H1 (cell line): ENCODE measurements around the gene MCCC1. TPM values are rescaled to one million over a fixed set of nuclear protein-coding genes. Genes with fewer than 3 reads are reported as not detected.

Experiments
- CTCF ChIA-PET: fragments of 300-600 bp; sonication (Branson Sonifier 250); formaldehyde crosslinking; loops from one replicate; lab custom pipeline; 2021; ENCODE audit not compliant: partially characterized antibody; lab: Charles Lee
- POLR2A ChIA-PET: fragments of 300-600 bp; sonication (Branson Sonifier 250); formaldehyde crosslinking; loops from one replicate; lab custom pipeline; 2021; ENCODE audit warnings: inconsistent platforms; ENCODE audit not compliant: partially characterized antibody; lab: Charles Lee
- DNase-seq, 2 experiments: peaks; one replicate each; pipeline versions ENCODE4 v3.0.0 to v3.0.0-alpha.2; 2010 to 2022; ENCODE audit warnings: low spot score in 2 of 2, low read depth in 1 of 2, mixed read lengths in 1 of 2
- FAIRE-seq: peaks from 2 replicates; lab custom pipeline; 2011; peaks lifted over from hg19 to GRCh38; lab: Jason Lieb, UNC
- H2AFZ ChIP-seq: 2 replicates; pipeline ENCODE4 v1.8.1; 2012; ENCODE audit warnings: low read length, inconsistent platforms
- H2AK5ac ChIP-seq: 2 replicates; pipeline ENCODE4 v1.6.1; 2013; ENCODE audit warnings: low read depth, low read length
- H2BK120ac ChIP-seq: replicated peaks from 2 replicates; pipeline ENCODE3; 2013; ENCODE audit warnings: low read depth, low read length, inconsistent platforms
- H2BK12ac ChIP-seq: 2 replicates; pipeline ENCODE4 v1.6.1; 2013; ENCODE audit warnings: low read depth, low read length
- H2BK15ac ChIP-seq: 2 replicates; pipeline ENCODE4 v1.6.1; 2013; ENCODE audit warnings: low read length
- H2BK20ac ChIP-seq: 2 replicates; pipeline ENCODE4 v1.6.1; 2013; ENCODE audit warnings: low read length
- H2BK5ac ChIP-seq: 2 replicates; pipeline ENCODE4 v1.6.1; 2013; ENCODE audit warnings: low read depth, low read length
- H3K14ac ChIP-seq: 2 replicates; pipeline ENCODE4 v1.6.1; 2013; ENCODE audit warnings: inconsistent platforms; ENCODE audit not compliant: insufficient read length
- H3K18ac ChIP-seq: 2 replicates; pipeline ENCODE4 v1.6.1; 2013; ENCODE audit warnings: low read length; ENCODE audit errors: extremely low read depth
- H3K23ac ChIP-seq: 2 replicates; pipeline ENCODE4 v1.6.1; 2013; ENCODE audit warnings: inconsistent platforms; ENCODE audit not compliant: insufficient read length
- H3K23me2 ChIP-seq: 2 replicates; pipeline ENCODE4 v1.6.1; 2013; ENCODE audit warnings: low read depth, low read length
- H3K27ac ChIP-seq: 2 replicates; pipeline ENCODE4 v1.6.1; 2011; ENCODE audit warnings: low read depth, low read length, inconsistent platforms
- H3K27me3 ChIP-seq, 4 experiments: replicated peaks in 1 of 4; 1 replicate in 1 of 4; 2 replicates in 3 of 4; pipeline versions ENCODE4 v1.6.1 to v1.8.1; 2011 to 2013; ENCODE audit warnings: low read length in 3 of 4, mild to moderate bottlenecking in 3 of 4, inconsistent platforms in 2 of 4, mixed read lengths in 2 of 4, moderate library complexity in 1 of 4; ENCODE audit not compliant: control insufficient read depth in 3 of 4, insufficient read depth in 3 of 4; ENCODE audit errors: extremely low read depth in 1 of 4
- H3K36me3 ChIP-seq, 4 experiments: 2 replicates each; pipeline versions ENCODE4 v1.6.1 to v1.8.1; 2011 to 2013; ENCODE audit warnings: mild to moderate bottlenecking in 4 of 4, low read length in 3 of 4, moderate library complexity in 2 of 4, control low read depth in 1 of 4, inconsistent platforms in 1 of 4; ENCODE audit not compliant: insufficient read depth in 4 of 4, control insufficient read depth in 2 of 4
- H3K4ac ChIP-seq: replicated peaks from 2 replicates; pipeline ENCODE3; 2013; ENCODE audit warnings: low read length, low read depth, mixed read lengths, inconsistent platforms; ENCODE audit not compliant: insufficient read length
- H3K4me1 ChIP-seq, 4 experiments: replicated peaks in 1 of 4; 1 replicate in 1 of 4; 2 replicates in 3 of 4; pipeline versions ENCODE4 v1.6.1 to v1.8.1; 2011 to 2013; ENCODE audit warnings: low read length in 3 of 4, inconsistent platforms in 2 of 4, mixed read lengths in 1 of 4; ENCODE audit not compliant: insufficient read depth in 4 of 4, control insufficient read depth in 3 of 4
- H3K4me2 ChIP-seq, 2 experiments: 2 replicates each; pipeline versions ENCODE4 v1.6.1 to v1.8.1; 2011 to 2013; ENCODE audit warnings: low read depth in 2 of 2, low read length in 2 of 2, control low read depth in 1 of 2, inconsistent platforms in 1 of 2, mild to moderate bottlenecking in 1 of 2; ENCODE audit not compliant: insufficient read depth in 1 of 2
- H3K4me3 ChIP-seq, 4 experiments: fragments of 200-600, 300-600 bp in 1 of 4; sonication (generic), shearing (Covaris generic), sonication (Bioruptor Twin) in 1 of 4; 2 replicates each; pipeline versions ENCODE4 v1.5.1 to v1.8.1; 2011 to 2016; ENCODE audit warnings: low read length in 4 of 4, low read depth in 3 of 4, control low read depth in 2 of 4, inconsistent platforms in 2 of 4, mild to moderate bottlenecking in 2 of 4, mixed read lengths in 1 of 4, moderate library complexity in 1 of 4; ENCODE audit not compliant: insufficient read depth in 2 of 4; ENCODE audit errors: extremely low read depth in 1 of 4
- H3K56ac ChIP-seq: replicated peaks from 2 replicates; pipeline ENCODE3; 2013; ENCODE audit warnings: low read depth, mild to moderate bottlenecking, mixed read lengths, low read length, inconsistent platforms; ENCODE audit not compliant: insufficient read length
- H3K79me1 ChIP-seq: 2 replicates; pipeline ENCODE4 v1.6.1; 2013; ENCODE audit warnings: low read depth, low read length, control low read depth
- H3K79me2 ChIP-seq, 2 experiments: 2 replicates each; pipeline versions ENCODE4 v1.6.1 to v1.8.1; 2012 to 2013; ENCODE audit warnings: low read length in 2 of 2, mild to moderate bottlenecking in 2 of 2, inconsistent platforms in 1 of 2; ENCODE audit not compliant: insufficient read depth in 2 of 2, control insufficient read depth in 1 of 2
- H3K9ac ChIP-seq, 4 experiments: replicated peaks in 1 of 4; 1 replicate in 1 of 4; 2 replicates in 3 of 4; pipeline versions ENCODE4 v1.6.1 to v1.8.1; 2011 to 2013; ENCODE audit warnings: low read depth in 3 of 4, low read length in 3 of 4, control low read depth in 2 of 4, mild to moderate bottlenecking in 2 of 4, moderate library complexity in 2 of 4, inconsistent platforms in 1 of 4; ENCODE audit errors: extremely low read depth in 1 of 4
- H3K9me3 ChIP-seq, 2 experiments: 2 replicates each; pipeline versions ENCODE4 v1.6.1 to v1.8.1; 2012 to 2013; ENCODE audit warnings: mild to moderate bottlenecking in 2 of 2, moderate library complexity in 2 of 2, control low read depth in 1 of 2, inconsistent platforms in 1 of 2, low read depth in 1 of 2, low read length in 1 of 2, mixed read lengths in 1 of 2; ENCODE audit not compliant: insufficient read depth in 2 of 2
- H4K20me1 ChIP-seq, 2 experiments: replicated peaks in 1 of 2; 2 replicates each; pipeline versions ENCODE3 to v1.8.1; 2011 to 2013; ENCODE audit warnings: inconsistent platforms in 2 of 2, low read length in 2 of 2, mild to moderate bottlenecking in 1 of 2; ENCODE audit not compliant: insufficient read depth in 2 of 2, control insufficient read depth in 1 of 2
- H4K5ac ChIP-seq: 2 replicates; pipeline ENCODE4 v1.6.1; 2013; ENCODE audit warnings: low read length, low read depth, mixed read lengths, inconsistent platforms; ENCODE audit not compliant: insufficient read length
- H4K8ac ChIP-seq: 2 replicates; pipeline ENCODE4 v1.8.0; 2013; ENCODE audit warnings: mild to moderate bottlenecking, moderate library complexity, low read length, inconsistent platforms; ENCODE audit not compliant: insufficient read depth; ENCODE audit errors: extremely low read depth
- H4K91ac ChIP-seq: replicated peaks from 2 replicates; pipeline ENCODE3; 2013; ENCODE audit warnings: low read length, mixed read lengths, inconsistent platforms; ENCODE audit not compliant: insufficient read length
- BACH1 ChIP-seq: IDR thresholded peaks from 2 replicates; pipeline ENCODE4 v1.6.1; 2012; ENCODE audit warnings: low read length, improper control_type of control experiment
- CBX5 ChIP-seq: fragments of 300-800, 300-1000 bp; sonication (generic); IDR thresholded peaks from 2 replicates; pipeline ENCODE4 v1.7.1; 2016; ENCODE audit warnings: antibody characterized with exemption, low read length, low read depth
- EGR1 ChIP-seq: IDR thresholded peaks from 2 replicates; pipeline ENCODE4 v1.6.1; 2011; ENCODE audit warnings: low read depth, low read length, borderline replicate concordance
- NANOG ChIP-seq: IDR thresholded peaks from 2 replicates; pipeline ENCODE4 v1.6.1; 2011; ENCODE audit warnings: low read length, low read depth, mild to moderate bottlenecking, inconsistent platforms; ENCODE audit not compliant: insufficient read depth, poor library complexity, severe bottlenecking
- PHF8 ChIP-seq: fragments of 200-600 bp; sonication (generic); conservative IDR thresholded peaks from 2 replicates; pipeline ENCODE4 v1.7.1; 2012; ENCODE audit warnings: low read depth, mild to moderate bottlenecking, inconsistent platforms, low read length, moderate library complexity
- POU5F1 ChIP-seq: IDR thresholded peaks from 2 replicates; pipeline ENCODE4 v1.6.1; 2011; ENCODE audit warnings: low read depth, mild to moderate bottlenecking, low read length, moderate library complexity
- SP4 ChIP-seq: IDR thresholded peaks from 2 replicates; pipeline ENCODE4 v1.6.1; 2012; ENCODE audit warnings: low read length, inconsistent platforms
- SRF ChIP-seq: IDR thresholded peaks from 2 replicates; pipeline ENCODE4 v1.6.1; 2011; ENCODE audit warnings: mild to moderate bottlenecking, low read depth, low read length, moderate library complexity
- SUZ12 ChIP-seq: fragments of 200-600 bp; sonication (generic); IDR thresholded peaks from 2 replicates; pipeline ENCODE4 v1.6.1; 2012; ENCODE audit warnings: mild to moderate bottlenecking, inconsistent platforms, low read length, moderate library complexity, mixed read lengths
- WGBS, 2 experiments: shearing (Covaris generic) in 1 of 2; methylation state at CpG; one replicate each; pipeline versions ENCODE4 v1.1.6 to v1.1.7; 2013 to 2015; ENCODE audit warnings: low lambda C conversion rate in 2 of 2, mixed read lengths in 2 of 2, inconsistent platforms in 1 of 2, low coverage in 1 of 2, missing lambda C conversion rate in 1 of 2; ENCODE audit not compliant: insufficient replicate concordance in 2 of 2, insufficient coverage in 1 of 2, insufficient read length in 1 of 2; ENCODE audit errors: extremely low coverage in 1 of 2, missing lambda C conversion rate in 1 of 2; 5-methylcytosine and 5-hydroxymethylcytosine counted together
- polyA plus RNA-seq, 7 experiments: library from polyadenylated mRNA; depleted of rRNA in 3 of 7; stranded (reverse) in 5 of 7; unstranded in 2 of 7; fragments of >200 nt in 5 of 7; fragments of 200-250 nt in 2 of 7; gene quantifications; 1 replicate in 5 of 7; 2 replicates in 1 of 7; 4 replicates in 1 of 7; pipeline versions ENCODE4 v1.2.1 to v1.2.3, GENCODE V29; 2011 to 2013; ENCODE audit warnings: missing spikeins in 2 of 7, mixed read lengths in 2 of 7
- total RNA-seq: library from RNA; stranded (reverse); fragmentation: NEBNext Ultra II Directional; extraction: Animal tissue kit (Norgen Biotek cat#: 25700); gene quantifications from 2 replicates; pipeline ENCODE4 v1.2.1, GENCODE V29; 2021

The MCCC1 gene
- total and polyA plus RNA-seq, 2 of the 8 experiments (the other 6 are each of a cell fraction or from before 2014, with no cell fraction given): 10.8 to 21.5 TPM

GRCh38 chr3:183038757-183039156 lies 60.5 kb downstream of the MCCC1 start:
- WGBS, 2 experiments: 92% methylated on average over 12 of the region's 12 CpGs; no CpG with 5 or more reads in 1 of the 2 experiments
- H3K4me1 ChIP-seq: peaks cover 0 to 3% (median 0%) of the 10 kb centered on the region in 4 experiments; a peak in 1 of 7 replicates
- no peak overlapping the region for H4K91ac ChIP-seq
- no peak overlapping the region for H3K9ac ChIP-seq
- no peaks in the 10 kb centered on the region for H3K79me2 ChIP-seq
- H3K23me2 ChIP-seq: no peaks in the 10 kb centered on the region
- H2BK15ac ChIP-seq: no peak overlapping the region
- TF ChIP-seq NANOG (no peak), CBX5 (no peak), SUZ12 (no peak), SRF (no peak), SP4 (no peak), EGR1 (no peak), POU5F1 (no peak), BACH1 (no peak), PHF8 (no peak)
- no peak overlapping the region for H3K4me2 ChIP-seq
- no peak overlapping the region for H3K14ac ChIP-seq
- no peak overlapping the region for H3K27ac ChIP-seq
- H2AK5ac ChIP-seq: no peak overlapping the region
- H4K5ac ChIP-seq: no peak overlapping the region
- no peaks in the 10 kb centered on the region for H3K9me3 ChIP-seq
- peaks cover 0 to 1% of the 10 kb centered on the region in 2 experiments for H4K20me1 ChIP-seq
- ChIA-PET CTCF (no interaction called here), POLR2A (no interaction called here)
- H3K79me1 ChIP-seq: no peaks in the 10 kb centered on the region
- no peak overlapping the region for H3K18ac ChIP-seq
- FAIRE-seq: no peak
- H3K4me3 ChIP-seq: no peak overlapping the region
- DNase-seq: no peak
- H2BK5ac ChIP-seq: no peak overlapping the region
- no peak overlapping the region for H4K8ac ChIP-seq
- no peak overlapping the region for H2BK20ac ChIP-seq
- H3K23ac ChIP-seq: no peak overlapping the region
- no peak overlapping the region for H2BK12ac ChIP-seq
- no peak overlapping the region for H3K56ac ChIP-seq
- peaks cover 2 to 36% (median 17%) of the 10 kb centered on the region in 4 experiments; a peak in 7 of 8 replicates for H3K36me3 ChIP-seq
- no peak overlapping the region for H2AFZ ChIP-seq
- no peak overlapping the region for H2BK120ac ChIP-seq
- no peak overlapping the region for H3K4ac ChIP-seq
- H3K27me3 ChIP-seq: no peaks in the 10 kb centered on the region
